Stimulated activated CD4-positive, alpha-beta T cell treated with anti-CD3 and anti-CD28 coated beads, Interleukin-15, amount 100 ng/mL, for 48 hours (primary cell): Measurements from ENCODE around the gene CA10.

Experiments used
- DNase-seq, 2 donors: peaks; one replicate each; pipeline ENCODE4 v3.0.0-alpha.2; 2020; ENCODE audit warnings: low read depth in 2 of 2

CA10 gene

DNA sequence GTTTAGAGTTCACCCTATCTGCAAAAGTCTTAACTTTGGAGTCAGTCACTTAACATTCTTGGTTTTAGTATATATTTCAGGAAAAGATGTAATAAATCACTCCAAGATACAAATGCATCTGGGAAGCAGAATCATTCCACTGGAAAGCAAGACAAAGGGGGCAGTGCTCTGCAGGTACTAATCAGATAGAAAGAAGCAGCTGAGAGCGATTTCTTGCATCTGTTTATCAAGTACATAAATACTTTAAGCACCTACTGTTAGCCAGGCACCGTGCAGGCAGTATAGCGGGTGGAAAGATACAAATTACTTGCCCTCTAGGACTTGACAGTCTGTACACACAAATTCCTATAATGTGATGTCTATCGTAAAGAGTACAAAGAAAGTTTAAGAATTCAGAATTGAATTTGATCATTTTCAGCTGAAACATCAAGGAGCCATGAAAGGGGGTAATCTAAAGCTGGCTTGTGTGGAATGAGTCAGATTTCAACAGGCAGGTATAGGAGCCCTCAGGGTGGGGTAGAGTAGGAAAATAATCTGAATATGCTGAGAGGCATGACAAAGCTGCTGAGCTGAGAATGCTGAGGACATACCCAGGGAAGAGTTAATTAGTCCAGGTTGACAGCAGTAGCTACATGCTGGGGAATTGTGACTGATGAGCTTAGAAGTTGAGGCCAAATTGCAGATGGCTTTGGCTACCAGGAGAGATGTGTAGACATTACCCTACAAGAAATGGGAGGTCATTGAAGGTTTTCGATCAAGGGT is 110.2 kb downstream of the CA10 start:
- no peak for DNase-seq

DNA sequence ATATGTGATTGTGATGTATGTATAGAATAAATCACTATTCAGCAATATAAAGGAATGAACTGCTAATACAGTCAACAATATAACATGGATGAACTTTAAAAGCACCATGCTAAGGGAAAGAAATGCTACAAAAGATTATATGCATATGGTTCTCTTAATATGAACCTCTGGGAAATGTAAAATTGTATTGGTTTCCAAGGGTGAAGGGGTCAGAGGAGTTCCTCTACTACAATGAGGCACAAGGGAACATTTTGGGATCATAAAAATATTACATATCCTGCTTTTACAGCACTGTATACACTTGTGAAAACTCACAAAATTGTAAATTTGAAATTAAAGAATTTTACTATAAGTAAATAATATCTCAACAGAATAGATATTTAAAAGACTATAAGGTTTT is 111.4 kb downstream of the CA10 start:
- DNase-seq = no peak

DNA sequence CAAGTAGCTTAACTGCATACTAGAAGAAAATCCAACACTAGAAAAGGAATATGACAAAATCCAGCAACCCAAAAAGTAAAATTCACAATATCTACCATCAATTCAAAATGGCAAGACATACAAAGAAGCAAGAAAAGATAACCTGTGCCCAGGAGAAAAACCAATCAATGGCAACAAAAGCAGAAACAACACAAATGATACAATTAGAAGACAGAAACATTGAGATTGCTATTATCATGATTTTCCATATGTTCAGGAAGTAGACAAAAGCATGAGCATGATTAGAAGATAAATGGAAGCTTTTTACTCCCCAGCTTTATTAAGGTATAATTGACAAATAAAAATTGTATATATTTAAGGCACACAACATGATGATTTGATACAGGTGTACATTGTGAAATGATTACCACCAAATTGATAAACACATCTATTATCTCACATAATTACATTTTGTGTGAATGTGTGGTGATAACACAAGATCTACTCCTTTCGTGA is 117.3 kb downstream of the CA10 start:
- no peak for DNase-seq

DNA sequence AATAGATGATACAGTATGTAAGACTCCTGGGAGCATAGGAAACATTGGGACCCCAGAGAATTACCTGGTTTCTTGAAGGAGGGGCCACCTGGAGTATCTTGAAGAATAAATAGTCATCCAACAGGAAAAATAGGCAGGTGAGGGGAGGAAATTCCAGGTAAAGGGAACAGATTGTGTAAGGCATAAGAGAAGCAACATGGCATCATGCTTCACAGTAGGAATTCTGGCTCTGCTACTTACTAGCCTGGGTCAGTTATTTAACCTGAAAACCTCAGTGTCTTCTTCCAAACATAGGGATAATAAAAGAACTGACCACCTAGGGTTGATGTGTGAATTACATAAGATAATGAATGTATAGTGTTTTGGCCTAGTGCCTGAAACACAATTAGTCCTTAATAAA is 122.1 kb downstream of the CA10 start:
- no peak for DNase-seq

DNA sequence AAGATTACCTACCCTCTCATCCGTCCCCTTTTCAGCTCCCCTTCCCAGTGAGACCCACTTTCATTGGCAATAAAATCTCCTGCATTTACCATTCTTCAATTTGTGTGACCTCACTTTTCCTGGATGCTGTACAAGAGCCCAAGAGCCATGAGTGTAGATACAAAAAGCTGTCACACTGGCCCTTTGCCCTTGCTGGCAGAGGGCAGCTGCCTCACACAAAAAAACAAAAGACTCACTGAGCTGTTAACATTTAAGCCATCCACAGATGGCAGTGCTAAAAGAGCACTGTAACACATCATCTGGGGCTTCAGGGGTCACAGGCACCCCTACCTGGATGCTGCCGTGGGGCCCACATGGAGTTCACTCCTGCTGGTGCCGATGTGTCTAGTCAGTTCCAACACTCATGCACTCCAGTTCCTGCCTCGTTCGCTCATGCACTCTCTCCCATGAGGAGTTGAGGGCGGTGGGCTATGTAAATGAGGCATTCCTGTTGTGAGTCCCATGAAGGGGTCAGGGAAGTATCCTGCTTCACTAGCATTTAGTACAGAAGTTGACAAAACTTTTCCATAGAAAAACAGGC is 123.1 kb downstream of the CA10 start:
- no peak for DNase-seq

DNA sequence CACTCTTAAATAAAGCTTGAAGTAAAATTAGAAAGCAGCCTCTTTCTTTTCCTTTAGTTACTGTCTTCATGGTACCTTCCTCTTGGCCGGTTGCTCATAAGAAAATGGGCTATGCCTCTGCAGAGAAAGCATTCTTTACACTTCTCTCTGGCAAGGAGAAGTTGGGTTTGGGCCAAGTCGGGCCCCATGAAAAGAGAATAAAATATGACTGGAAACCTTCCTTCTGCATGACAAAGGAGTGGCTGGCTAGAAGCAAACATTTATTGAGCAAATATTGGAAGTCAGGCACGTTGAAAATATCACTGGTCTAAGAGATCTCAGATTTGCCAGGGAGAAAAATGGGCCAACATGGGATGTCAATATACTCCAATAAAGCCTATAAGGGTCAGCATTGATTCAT is 126.1 kb downstream of the CA10 start:
- DNase-seq = no peak

DNA sequence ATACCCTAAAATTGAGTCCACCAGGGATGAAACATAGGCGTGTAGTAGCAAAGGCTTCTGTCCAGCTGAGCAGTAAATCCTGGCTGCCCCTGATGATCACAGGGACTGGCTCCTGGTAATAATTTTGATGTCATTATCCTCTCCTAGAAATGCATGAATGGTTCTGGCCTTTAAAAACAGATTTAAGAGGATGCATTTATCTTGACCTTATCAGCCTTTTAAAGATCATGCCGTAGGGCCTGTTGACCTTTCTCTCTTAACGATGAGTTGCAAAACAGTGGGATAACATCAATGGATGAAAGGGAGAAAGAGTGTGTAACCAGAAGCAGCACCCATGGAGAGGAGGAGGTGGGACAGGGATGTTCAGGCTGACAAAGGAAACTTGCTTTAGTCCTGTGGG is 128.5 kb downstream of the CA10 start:
- no peak for DNase-seq

DNA sequence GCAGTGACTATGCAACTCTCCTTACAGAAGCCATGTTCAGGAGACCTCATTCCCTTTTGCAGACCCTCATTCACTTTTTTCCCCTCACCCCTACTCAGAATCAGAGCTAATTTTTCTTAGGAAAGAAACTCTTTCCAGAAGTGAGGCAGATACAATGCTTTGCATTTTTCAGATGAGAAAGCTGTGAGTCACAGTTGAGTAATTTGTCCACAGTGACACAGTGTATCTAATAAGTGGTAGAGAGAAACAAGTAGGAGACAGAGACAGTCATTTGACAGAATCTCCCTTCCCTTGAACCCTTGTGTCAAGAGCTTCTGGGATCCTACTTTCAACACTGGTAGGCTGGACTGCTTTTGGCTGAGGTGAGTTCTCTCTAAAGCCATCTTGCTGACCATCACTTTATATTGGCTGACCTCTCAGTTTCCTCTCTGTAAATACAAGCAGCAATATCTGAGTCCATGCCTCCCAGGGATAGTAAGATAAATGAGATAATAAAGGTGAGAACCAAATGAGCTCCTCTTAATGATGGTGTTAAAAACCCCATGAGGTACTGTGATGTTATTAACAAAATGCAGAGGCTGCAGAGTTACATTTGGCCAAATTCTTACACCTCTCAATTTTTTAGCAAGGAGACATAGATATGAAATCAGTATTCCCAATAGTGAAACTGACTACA is 130.8 kb downstream of the CA10 start:
- no peak for DNase-seq

DNA sequence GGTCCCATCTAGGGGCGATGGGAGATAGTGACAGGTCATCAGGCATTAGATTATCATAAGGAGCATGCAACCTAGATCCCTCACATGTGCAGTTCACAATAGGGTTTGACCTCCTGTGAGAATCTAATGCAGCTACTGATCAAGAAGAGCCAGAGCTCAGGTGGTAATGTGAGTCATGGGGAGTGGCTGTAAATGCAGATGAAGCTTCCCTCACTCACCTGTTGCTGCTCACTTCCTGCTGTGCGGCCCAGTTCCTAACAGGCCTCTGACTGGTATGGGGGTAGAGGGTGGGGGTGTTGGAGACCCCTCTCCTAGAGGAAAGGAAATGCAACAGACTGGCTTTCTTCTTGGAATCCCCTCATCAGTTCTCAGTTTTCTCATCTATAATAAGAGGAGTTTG is 131.4 kb downstream of the CA10 start:
- no peak for DNase-seq

DNA sequence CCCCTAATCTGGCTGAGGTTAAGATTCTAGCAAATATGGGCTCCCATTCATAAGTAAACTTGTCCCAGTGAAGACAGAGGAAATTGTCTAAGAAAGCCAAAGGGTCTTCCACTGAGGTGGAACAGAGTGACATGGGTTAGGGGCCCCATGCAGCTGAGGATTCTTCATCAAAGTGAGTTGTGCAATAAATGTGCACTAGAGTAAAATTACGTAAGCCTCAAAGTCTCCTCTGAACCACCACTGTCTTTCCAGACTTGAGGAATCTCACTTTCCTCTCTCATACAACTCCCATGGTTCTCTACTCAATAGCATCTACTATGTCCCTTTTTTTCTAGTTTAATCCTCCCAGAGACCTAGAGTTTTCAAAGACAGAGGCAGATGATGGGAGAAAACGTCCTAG is 132.4 kb downstream of the CA10 start:
- DNase-seq = no peak

DNA sequence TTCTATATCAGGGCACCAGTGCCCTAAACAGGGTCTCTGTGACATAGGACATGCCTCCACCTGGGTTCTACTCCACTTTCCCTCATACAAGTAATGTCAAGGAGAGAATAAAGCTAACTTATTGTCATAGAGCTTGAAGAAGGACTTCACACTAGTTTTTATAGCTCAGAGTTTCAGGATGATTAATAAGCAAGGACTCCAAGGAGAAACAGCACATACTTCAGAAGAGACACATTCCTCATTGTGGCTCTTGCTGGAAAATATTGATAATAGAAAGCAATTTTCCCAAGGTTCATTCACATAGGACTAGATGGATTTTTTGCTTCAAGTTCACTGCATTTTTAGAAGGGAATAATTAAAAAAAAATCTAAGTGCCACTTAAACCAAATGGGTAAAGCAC is 133.3 kb downstream of the CA10 start:
- no peak for DNase-seq

DNA sequence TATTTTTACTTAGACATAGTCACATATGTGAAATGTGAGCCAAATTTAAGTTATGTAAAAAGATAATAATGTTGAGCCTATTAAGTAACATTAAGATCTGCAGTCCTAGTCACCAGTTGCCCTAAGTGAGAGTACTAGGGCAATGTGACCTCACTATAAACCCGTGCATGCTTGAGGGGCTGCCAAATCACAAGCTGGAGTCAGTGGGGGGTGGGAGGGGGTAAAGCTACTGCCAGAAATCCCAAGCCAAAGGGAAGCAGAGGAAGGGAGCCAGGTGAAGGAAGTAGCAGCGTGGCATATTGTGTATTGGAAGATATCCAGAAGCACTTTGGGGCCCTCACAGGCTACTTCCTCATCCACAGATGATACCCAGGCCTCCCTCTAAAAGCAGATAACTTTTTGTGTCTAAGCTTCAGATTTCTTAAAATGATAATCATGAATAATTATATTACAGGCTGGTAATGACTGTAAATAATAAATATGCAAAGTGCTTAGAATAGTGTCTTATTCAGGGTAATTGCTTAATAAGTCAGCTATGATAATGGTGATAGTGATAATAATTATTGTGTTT is 134.1 kb downstream of the CA10 start:
- no peak for DNase-seq

DNA sequence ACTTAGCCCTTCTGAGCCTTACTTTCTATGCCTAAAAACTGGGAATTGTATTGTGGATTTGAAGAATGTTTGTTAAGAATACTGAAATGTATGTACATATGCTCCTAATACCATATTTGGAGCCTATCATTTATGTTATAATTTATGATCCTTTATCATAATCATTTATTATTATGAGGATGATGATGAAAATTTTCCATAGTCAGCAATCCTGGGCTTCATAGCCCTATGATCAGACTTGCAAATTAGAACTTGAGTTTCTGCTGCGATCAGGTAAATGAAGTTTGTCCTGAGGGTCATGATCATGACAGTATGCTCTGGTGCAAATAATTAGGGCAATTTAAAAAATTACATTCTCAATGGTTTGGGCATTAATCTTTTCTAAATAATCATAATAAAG is 147.4 kb downstream of the CA10 start:
- DNase-seq = no peak

DNA sequence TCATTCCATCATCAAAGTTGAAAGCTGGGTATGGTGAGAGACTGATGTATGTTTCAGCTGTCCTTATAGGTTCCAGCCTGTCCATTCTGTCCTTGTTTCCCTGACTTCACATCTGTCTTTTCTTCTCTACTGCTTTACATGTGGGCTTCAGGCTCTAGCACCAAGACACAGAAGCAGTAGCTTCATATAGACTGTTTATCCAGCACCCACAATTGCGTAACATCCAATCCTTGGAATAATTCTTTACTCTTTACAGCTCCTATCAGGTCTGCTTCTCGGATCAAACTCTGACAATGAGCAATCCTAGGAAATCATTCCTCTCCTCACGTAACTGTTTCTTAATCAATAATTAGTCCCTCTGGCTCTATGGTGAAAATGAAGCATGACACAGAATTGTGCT is 158.9 kb downstream of the CA10 start:
- no peak for DNase-seq

DNA sequence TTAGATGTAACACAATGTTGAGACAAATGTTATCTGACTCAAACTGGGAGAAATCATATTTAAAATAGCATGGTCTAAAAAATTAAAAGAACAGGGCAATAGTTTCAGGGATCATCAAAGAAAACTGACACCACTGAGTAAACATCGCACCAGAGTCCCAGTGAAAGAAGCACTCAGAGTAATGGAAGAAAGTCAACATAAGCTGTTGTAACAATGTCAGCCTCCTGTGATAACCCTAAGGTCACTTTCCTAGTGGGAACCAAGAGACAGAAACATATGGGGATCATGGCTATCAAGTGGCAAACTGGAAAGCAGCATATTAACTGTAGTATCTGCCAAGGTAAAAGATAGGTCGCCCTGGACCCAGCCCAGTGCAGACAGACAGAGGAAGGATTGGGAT is 160.8 kb downstream of the CA10 start:
- DNase-seq = no peak

DNA sequence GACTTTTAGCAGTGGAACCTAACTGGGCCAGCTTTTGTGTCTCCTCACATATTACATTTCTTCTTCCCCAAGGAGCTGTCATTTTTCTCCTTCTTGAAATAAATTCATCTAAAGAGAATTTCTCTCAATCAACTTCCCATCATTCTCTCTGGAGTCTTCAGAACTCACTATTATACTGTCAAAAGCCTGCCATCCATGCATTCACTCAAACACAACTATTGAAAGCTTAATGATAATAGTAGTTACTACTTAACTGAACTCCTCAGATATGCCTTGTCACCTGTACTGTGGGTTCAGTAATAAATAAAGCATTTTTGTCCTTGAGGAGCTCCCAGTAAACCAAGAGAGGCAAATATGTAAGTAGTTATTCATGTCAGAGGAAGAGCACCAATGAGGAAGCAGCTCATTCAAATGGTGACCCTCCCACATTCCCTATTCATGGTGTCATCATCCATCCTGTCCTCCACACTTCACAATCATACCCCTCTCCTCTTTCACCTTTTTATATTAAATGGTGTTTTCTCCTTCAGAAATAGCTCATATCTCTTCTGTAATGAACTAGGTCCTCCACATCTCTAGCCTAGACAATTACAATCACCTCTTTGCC is 162.6 kb downstream of the CA10 start:
- no peak for DNase-seq

DNA sequence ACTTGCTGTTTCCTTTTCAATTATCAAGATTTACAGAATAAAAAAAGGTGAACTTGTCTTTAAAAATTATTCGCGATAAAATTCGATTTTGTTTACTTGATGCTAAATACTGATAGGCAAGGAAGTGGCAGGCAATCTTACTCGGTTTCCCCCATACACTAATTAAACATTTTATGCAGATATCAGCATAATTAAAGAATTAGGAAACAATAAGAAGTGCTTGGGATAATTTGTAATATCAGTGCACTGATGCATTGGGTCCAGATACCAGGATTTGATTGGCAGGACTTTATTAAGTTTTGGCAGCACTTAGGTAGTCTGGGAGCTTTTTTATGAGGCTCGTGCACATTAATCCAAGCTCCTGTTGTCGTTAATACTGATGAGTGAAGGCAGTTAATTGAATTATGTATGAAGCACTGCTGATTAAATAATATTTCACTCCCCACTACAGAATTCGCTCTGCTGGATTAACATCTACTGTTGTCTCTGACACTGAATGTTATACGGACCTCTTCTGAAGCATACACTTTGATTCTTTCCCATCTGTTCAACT is 165.6 kb downstream of the CA10 start:
- no peak for DNase-seq

DNA sequence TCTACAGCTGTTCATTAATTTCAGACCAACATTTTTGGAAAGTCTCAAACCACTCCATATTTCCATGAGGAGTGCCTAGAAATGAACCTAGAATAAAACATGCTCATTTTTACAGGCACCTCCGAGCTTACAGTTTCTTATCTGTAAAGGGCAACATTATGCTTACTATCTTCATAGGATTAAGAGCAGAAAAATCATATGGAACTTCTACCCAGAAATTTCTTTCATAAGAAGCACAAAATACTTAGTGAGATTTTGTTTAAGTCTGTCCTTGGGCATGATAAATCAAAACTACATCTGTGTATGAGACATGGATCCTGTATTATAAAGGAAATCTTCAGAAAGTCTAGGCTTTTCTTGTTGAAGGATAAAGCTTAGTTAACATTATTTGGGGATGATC is 187.4 kb downstream of the CA10 start:
- no peak for DNase-seq

DNA sequence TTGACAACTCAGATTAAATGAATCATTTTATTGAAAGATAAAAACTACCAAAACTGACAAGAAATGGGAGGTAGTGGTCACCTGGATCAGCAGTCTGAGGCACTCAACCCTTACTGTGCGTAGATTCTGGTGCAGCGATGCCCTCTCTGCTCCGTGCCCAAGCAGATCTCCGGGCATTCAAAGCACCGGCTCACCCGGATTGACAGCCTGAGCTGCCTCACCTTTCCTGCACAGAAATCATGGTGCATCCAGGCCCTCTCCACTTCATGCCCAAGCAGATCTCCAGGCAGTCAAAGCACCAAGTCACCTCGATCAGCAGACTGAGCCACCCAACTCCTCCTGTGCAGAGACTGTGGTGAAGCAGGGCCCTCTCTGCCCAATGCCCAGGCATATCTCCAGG is 196.8 kb downstream of the CA10 start:
- DNase-seq = no peak

DNA sequence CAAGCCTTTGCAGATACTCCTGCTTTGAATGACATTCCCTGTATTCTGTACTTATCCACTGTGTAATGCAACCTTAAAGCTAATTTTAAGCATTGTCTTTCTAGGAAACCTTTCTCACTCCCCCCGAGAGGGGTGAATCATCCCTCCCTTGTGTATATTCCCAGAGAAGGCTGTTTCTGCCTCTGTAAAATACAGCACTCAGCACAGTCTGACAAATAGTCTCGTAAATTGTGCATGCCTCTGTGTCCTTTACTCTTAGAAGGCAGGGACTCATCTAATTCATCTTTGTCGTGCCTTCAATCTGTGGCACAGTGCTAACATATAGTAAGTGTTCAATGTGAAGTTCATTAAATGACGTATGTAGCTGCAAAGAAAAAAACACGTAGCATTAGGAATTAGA is 200.7 kb downstream of the CA10 start:
- no peak for DNase-seq

DNA sequence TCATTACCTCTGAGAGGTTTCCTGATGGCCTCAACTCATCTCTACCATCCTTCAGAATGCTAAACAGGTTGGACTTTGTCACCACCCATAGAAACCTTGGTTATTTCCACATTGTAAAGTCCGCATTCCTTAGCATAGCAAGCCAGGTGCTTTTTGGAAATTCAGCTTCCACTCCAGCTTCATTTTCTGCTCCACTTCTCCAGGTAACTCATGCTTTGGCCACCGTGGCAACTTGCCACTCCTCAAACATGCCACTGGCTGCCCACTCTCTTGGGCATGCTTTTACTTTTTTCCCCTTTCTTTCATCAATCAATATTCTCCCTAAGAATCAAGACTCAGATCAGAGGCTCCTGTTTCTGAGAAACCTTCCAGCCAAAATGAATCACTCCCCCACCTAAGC is 203.3 kb downstream of the CA10 start:
- no peak for DNase-seq

DNA sequence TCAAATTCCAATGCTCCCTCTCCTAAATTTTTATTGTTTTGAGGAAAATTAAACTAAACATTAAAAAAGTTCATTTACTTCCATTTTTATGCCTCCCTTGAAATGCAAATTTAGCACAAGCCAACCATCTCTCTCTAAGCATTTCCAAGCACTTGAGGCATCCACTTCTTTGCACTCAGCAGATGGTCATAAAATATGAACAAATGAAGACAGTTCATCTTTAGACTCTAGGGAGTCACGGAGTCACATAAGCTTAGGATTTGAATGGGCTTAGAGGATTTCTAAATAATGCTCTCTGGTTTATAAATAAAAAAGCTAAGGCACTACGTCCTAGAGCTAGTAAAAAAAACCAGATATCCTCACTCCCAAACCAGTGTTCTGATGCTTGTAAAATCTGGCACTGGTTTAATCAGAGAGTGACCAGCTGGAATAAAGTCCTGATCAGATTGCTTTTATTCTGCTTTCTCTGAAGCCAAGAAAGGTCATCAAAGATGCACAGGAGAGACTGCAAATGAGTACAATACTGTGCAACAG is 204.2 kb downstream of the CA10 start:
- no peak for DNase-seq
